ENCODE results near the gene DNAH3. TPM values are rescaled to one million over a fixed set of nuclear protein-coding genes. Genes with fewer than 3 reads are reported as not detected.

DNAH3 gene
- total RNA-seq, 6 experiments from 2014 or later, result not detected

DNA sequence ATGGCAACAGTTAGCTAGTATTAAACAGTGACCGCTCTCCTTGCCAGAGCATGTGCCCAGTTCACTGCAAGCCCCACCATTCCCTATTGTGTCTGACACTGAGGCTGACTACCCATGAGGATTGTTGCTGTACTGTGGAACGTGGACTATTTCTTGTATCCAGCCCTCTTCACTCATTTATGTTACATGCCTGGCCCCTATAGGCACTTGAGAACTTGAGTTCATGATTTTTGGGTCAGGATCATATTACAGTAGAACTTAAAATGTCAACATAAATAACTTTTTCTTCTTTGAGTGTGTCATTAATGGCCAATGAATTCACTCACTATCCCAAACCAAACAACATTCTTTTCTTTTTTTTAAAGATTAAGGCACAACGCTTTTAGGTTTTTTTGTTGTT, 194.3 kb downstream of the DNAH3 start:
- H3K4me1 ChIP-seq, result no peaks in the 10 kb centered on the region
- ATAC-seq, result no peak
- 76% methylated on average over 3 of the region's 3 CpGs for WGBS (ENCODE audit: insufficient coverage, low coverage, low lambda C conversion rate, missing lambda C conversion rate)

DNA sequence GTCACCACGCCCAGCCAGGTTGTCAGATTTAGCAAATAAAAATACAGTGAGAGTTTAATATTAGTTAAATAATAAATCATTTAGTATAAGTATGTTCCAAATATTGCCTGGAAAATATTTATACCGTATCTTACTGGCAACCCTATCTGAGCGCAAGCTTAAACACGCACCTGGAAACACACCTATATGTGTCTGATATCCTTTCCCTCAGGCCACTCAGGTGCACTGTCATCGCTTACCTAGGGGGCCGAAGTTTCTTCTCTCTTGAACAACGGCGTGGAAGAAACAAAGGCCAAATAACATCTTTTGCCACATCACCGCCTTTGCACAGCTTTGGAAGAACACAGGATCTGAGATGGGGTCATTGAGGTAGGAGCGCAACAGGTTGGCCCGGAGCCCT, 196.1 kb downstream of the DNAH3 start:
- ATAC-seq (no peak), DNase-seq (no peak)
- H3K4me3 ChIP-seq, result no peak overlapping the region
- no peaks in the 10 kb centered on the region for H3K27me3 ChIP-seq
- no peaks in the 10 kb centered on the region for H3K9me3 ChIP-seq
- intact Hi-C loops (cut with DNase I), result no loop called here
- no peaks in the 10 kb centered on the region for H3K36me3 ChIP-seq
- TF ChIP-seq CTCF (IDR thresholded peaks at IDR 0.05) (no peak), POLR2A (IDR thresholded peaks at IDR 0.05) (no peak)
- no peak overlapping the region for H3K27ac ChIP-seq
- 77% methylated on average over 9 of the region's 11 CpGs for WGBS (ENCODE audit: insufficient coverage, low coverage, low lambda C conversion rate, missing lambda C conversion rate)
- H3K4me1 ChIP-seq, result no peaks in the 10 kb centered on the region

More for the DNA sequence above, 194.3 kb downstream of the DNAH3 start:
- DNase-seq, result no peak
- intact Hi-C loops (cut with DNase I), result no loop called here
- Histone ChIP-seq H3K27me3 (no peaks in the 10 kb centered on the region), H3K4me3 (no peak overlapping the region), H3K27ac (no peak overlapping the region), H3K9me3 (no peaks in the 10 kb centered on the region), H3K36me3 (no peaks in the 10 kb centered on the region)
- TF ChIP-seq POLR2A (IDR thresholded peaks at IDR 0.05), result no peak
- TF ChIP-seq CTCF (IDR thresholded peaks at IDR 0.05), result no peak

- H3K9me3 ChIP-seq, result no peaks in the 10 kb centered on the region
- TF ChIP-seq POLR2A (IDR thresholded peaks at IDR 0.05) (no peak), CTCF (IDR thresholded peaks at IDR 0.05) (no peak)
- DNase-seq (no peak), ATAC-seq (no peak)
- no peaks in the 10 kb centered on the region for H3K4me1 ChIP-seq
- no peak overlapping the region for H3K27ac ChIP-seq
- intact Hi-C loops (cut with DNase I), result no loop called here
- WGBS (ENCODE audit: insufficient coverage, low coverage, low lambda C conversion rate, missing lambda C conversion rate), result 72% methylated on average over 11 of the region's 13 CpGs
- no peaks in the 10 kb centered on the region for H3K27me3 ChIP-seq
- H3K36me3 ChIP-seq, result no peaks in the 10 kb centered on the region
- H3K4me3 ChIP-seq, result no peak overlapping the region
These were observed 198.3 kb downstream of the DNAH3 start for GRCh38 chr16:20952139-20952920.

GRCh38 chr16:20950294-20950693, 200.4 kb downstream of the DNAH3 start:
- TF ChIP-seq CTCF (IDR thresholded peaks at IDR 0.05) (no peak), POLR2A (IDR thresholded peaks at IDR 0.05) (no peak)
- H3K27ac ChIP-seq, result no peak overlapping the region
- WGBS (ENCODE audit: insufficient coverage, low coverage, low lambda C conversion rate, missing lambda C conversion rate), result 77% methylated on average over 4 of the region's 4 CpGs
- no peaks in the 10 kb centered on the region for H3K9me3 ChIP-seq
- ATAC-seq, result no peak
- no peak overlapping the region for H3K4me3 ChIP-seq
- DNase-seq, result no peak
- H3K36me3 ChIP-seq, result no peaks in the 10 kb centered on the region
- intact Hi-C loops (cut with DNase I), result no loop called here
- no peaks in the 10 kb centered on the region for H3K27me3 ChIP-seq
- H3K4me1 ChIP-seq, result no peaks in the 10 kb centered on the region
